ENCODE results near the gene RIMS4.

GRCh38 chr20:44773070-44773829 is 37.1 kb downstream of the RIMS4 start:
- TF ChIP-seq POLR2A (IDR thresholded peaks at IDR 0.05; ENCODE audit: low read length) (no peak), GATA1 (IDR thresholded peaks at IDR 0.05; ENCODE audit: low read depth, low read length) (no peak)
